GM12878 (cell line): ENCODE results near the gene AMPD3. TPM values are rescaled to one million over a fixed set of nuclear protein-coding genes. Genes with fewer than 3 reads are reported as not detected.

Experiments
- ATAC-seq: fragments of 200-7000 bp; cut with Tn5 transposase; 3 replicates; pipeline ENCODE4 v1.9.1; 2020; ENCODE audit warnings: mild to moderate bottlenecking, moderate library complexity
- BruUV-seq: library from RNA; stranded (reverse); fragments of 400-500 nt; replicated peaks from 2 replicates; lab custom pipeline; 2021; lab: Mats Ljungman, UMichigan
- CTCF ChIA-PET: fragments of 300-600 bp; sonication (Branson Sonifier 250); formaldehyde crosslinking; extraction: SDS; loops from one replicate; lab custom pipeline; 2021; ENCODE audit warnings: inconsistent platforms; lab: Yijun Ruan, JAX
- POLR2A ChIA-PET: fragments of 350-600 bp; formaldehyde crosslinking; extraction: SDS; loops from one replicate; lab custom pipeline; 2021; ENCODE audit warnings: inconsistent platforms; lab: Charles Lee
- RAD21 ChIA-PET: fragments of 300-600 bp; sonication (Branson Sonifier 250); formaldehyde crosslinking; loops from one replicate; lab custom pipeline; 2023; ENCODE audit warnings: antibody characterized with exemption; ENCODE audit not compliant: unreplicated experiment; lab: Charles Lee
- SMC1A ChIA-PET: fragments of 300-600 bp; sonication (Branson Sonifier 250); formaldehyde crosslinking; loops from one replicate; lab custom pipeline; 2023; ENCODE audit not compliant: unreplicated experiment, uncharacterized antibody; lab: Charles Lee
- DNase-seq: peaks from one replicate; pipeline ENCODE4 v3.0.0-alpha.2; 2011; ENCODE audit warnings: low read depth, low spot score
- FAIRE-seq: peaks from 3 replicates; lab custom pipeline; 2011; peaks lifted over from hg19 to GRCh38; lab: Jason Lieb, UNC
- H2AFZ ChIP-seq: 2 replicates; pipeline ENCODE4 v1.6.0; 2011; ENCODE audit warnings: low read depth, low read length, control low read depth; ENCODE audit not compliant: control insufficient read depth
- H3K27ac ChIP-seq: 2 replicates; pipeline ENCODE4 v1.5.1; 2011; ENCODE audit warnings: control low read depth; ENCODE audit not compliant: control insufficient read depth, insufficient read depth
- H3K27me3 ChIP-seq, 2 experiments: replicated peaks in 1 of 2; 2 replicates each; pipeline versions ENCODE4 v1.6.0 to v1.6.1; 2011; ENCODE audit warnings: low read length in 1 of 2; ENCODE audit not compliant: control insufficient read depth in 2 of 2, insufficient read depth in 2 of 2
- H3K36me3 ChIP-seq, 2 experiments: 2 replicates each; pipeline ENCODE4 v1.5.1; 2011; ENCODE audit warnings: low read length in 1 of 2; ENCODE audit not compliant: control insufficient read depth in 2 of 2, insufficient read depth in 2 of 2
- H3K4me1 ChIP-seq: 2 replicates; pipeline ENCODE4 v1.6.1; 2011; ENCODE audit warnings: mild to moderate bottlenecking, low read length, moderate library complexity, mixed read lengths; ENCODE audit not compliant: control insufficient read depth, insufficient read depth
- H3K4me2 ChIP-seq: 2 replicates; pipeline ENCODE4 v1.6.0; 2011; ENCODE audit warnings: control low read depth; ENCODE audit not compliant: control insufficient read depth, insufficient read depth
- H3K4me3 ChIP-seq: fragments of 200-600 bp; sonication (generic); 2 replicates; pipeline ENCODE4 v1.5.1; 2016
- H3K79me2 ChIP-seq: 2 replicates; pipeline ENCODE4 v1.6.0; 2011; ENCODE audit warnings: low read length; ENCODE audit not compliant: control insufficient read depth, insufficient read depth
- H3K9ac ChIP-seq: 2 replicates; pipeline ENCODE4 v1.8.0; 2011; ENCODE audit warnings: low read length, control low read depth, mixed read lengths; ENCODE audit not compliant: control insufficient read depth, insufficient read depth
- H3K9me3 ChIP-seq: replicated peaks from 3 replicates; pipeline ENCODE4 v1.5.1; 2011; ENCODE audit warnings: mild to moderate bottlenecking, low read length; ENCODE audit not compliant: control insufficient read depth, insufficient read depth
- H4K20me1 ChIP-seq: 2 replicates; pipeline ENCODE4 v1.6.0; 2011; ENCODE audit not compliant: control insufficient read depth, insufficient read depth
- BRCA1 ChIP-seq: IDR thresholded peaks from 2 replicates; pipeline ENCODE4 v1.6.1; 2011; ENCODE audit warnings: low read depth, low read length, improper control_type of control experiment
- CREB1 ChIP-seq: IDR thresholded peaks from 2 replicates; pipeline ENCODE4 v1.6.1; 2012; ENCODE audit warnings: low read depth, mild to moderate bottlenecking, inconsistent platforms
- IRF5 ChIP-seq: fragments of 450-650 bp; IDR thresholded peaks from 2 replicates; pipeline ENCODE4 v1.6.1; 2017; ENCODE audit warnings: borderline replicate concordance
- MLLT1 ChIP-seq: fragments of 450-650 bp; IDR thresholded peaks from 2 replicates; pipeline ENCODE4 v1.6.1; 2016; ENCODE audit warnings: mild to moderate bottlenecking
- NFIC ChIP-seq: IDR thresholded peaks from 2 replicates; pipeline ENCODE4 v1.6.1; 2012; ENCODE audit warnings: low read depth, mild to moderate bottlenecking, inconsistent platforms, low read length, moderate library complexity
- WGBS: methylation state at CpG from one replicate; pipeline ENCODE4 v1.1.6; 2016; ENCODE audit warnings: low lambda C conversion rate; ENCODE audit not compliant: insufficient replicate concordance, insufficient coverage; ENCODE audit errors: missing lambda C conversion rate; 5-methylcytosine and 5-hydroxymethylcytosine counted together
- in situ Hi-C: fragments of 300-500 bp; cut with MboI; formaldehyde crosslinking; loops from 9 replicates; pipeline ENCODE4 v1.14.3; 2018; ENCODE audit warnings: mixed read lengths
- intact Hi-C: fragments of 100-400 bp; cut with micrococcal nuclease; formaldehyde crosslinking; loops from one replicate; pipeline ENCODE4 v1.14.2; 2022; ENCODE audit not compliant: unreplicated experiment
- polyA plus RNA-seq, 11 experiments: library from polyadenylated mRNA; depleted of rRNA in 4 of 11; unstranded in 6 of 11; stranded (reverse) in 5 of 11; fragments of >200 nt; fragmentation: Nextera tagmentation in 4 of 11; fragmentation: Illumina TruSeq in 1 of 11; extraction: Ambion mirVana in 4 of 11; extraction: Trizol in 1 of 11; gene quantifications; 1 replicate in 1 of 11; 2 replicates in 10 of 11; pipeline versions ENCODE4 v1.2.1 to v1.2.3, GENCODE V29; 2011 to 2016; ENCODE audit warnings: inconsistent platforms in 2 of 11, missing spikeins in 2 of 11, low read depth in 1 of 11
- total RNA-seq, 4 experiments: library from RNA; depleted of rRNA in 3 of 4; stranded (reverse); fragments of >200 nt in 3 of 4; fragmentation: Illumina TruSeq in 1 of 4; extraction: Trizol in 1 of 4; gene quantifications; 2 replicates each; pipeline versions ENCODE4 v1.2.1 to v1.2.3, GENCODE V29; 2013 to 2021

AMPD3 gene
- total and polyA plus RNA-seq, 10 of the 15 experiments (the other 5 are each of a cell fraction or from before 2014, with no cell fraction given), result 5.6 to 28.6 (median 15.9) TPM

GRCh38 chr11:10497371-10498021 is 42.4 kb downstream of the AMPD3 start (continued):
- TF ChIP-seq IRF5 (no peak), BRCA1 (no peak), CREB1 (no peak), MLLT1 (no peak)
- TF ChIP-seq, all 136 proteins: peak for 0

- POLR2A ChIA-PET, result no interaction called here
Observed at GRCh38 chr11:10498022-10498400, 42.9 kb downstream of the AMPD3 start.

More at GRCh38 chr11:10498022-10498400, 42.9 kb downstream of the AMPD3 start:
- no peak for TF ChIP-seq NFIC
- H3K9me3 ChIP-seq, result no peaks in the 10 kb centered on the region
- H3K27ac ChIP-seq, result no peak overlapping the region
- ATAC-seq (no peak), DNase-seq (no peak), FAIRE-seq (no peak)
- in situ Hi-C loops, result no loop called here
- RAD21 ChIA-PET, result no interaction called here
- CTCF ChIA-PET, result interaction anchor here (1.0 kb wide), 1 partner anchor 15 kb away, joined by 3 read pairs; no protein-coding TSS in a partner anchor
- intact Hi-C loops, result no loop called here
- no peak overlapping the region for H2AFZ ChIP-seq
- SMC1A ChIA-PET, result interaction anchor here (0.6 to 1.0 kb wide), 2 partner anchors 38 to 52 kb away, joined by 3 read pairs; no protein-coding TSS in a partner anchor
- peaks cover 2 to 12% of the 10 kb centered on the region in 2 experiments; a peak in 3 of 4 replicates for H3K36me3 ChIP-seq
- H3K4me2 ChIP-seq, result no peak overlapping the region
- 82% methylated on average over 7 of the region's 7 CpGs for WGBS
- no peaks in the 10 kb centered on the region for H3K4me1 ChIP-seq
- H3K9ac ChIP-seq, result no peak overlapping the region
- H3K79me2 ChIP-seq, result no peaks in the 10 kb centered on the region
- no peaks in the 10 kb centered on the region for H4K20me1 ChIP-seq
- no peak overlapping the region for H3K4me3 ChIP-seq
- H3K27me3 ChIP-seq, result no peaks in the 10 kb centered on the region
- BruUV-seq, result no TSS peak
